HepG2 (cell line): ENCODE measurements around the gene PLSCR4. TPM values are rescaled to one million over a fixed set of nuclear protein-coding genes. Genes with fewer than 3 reads are reported as not detected.

Source experiments
- CEBPG ChIP-seq: IDR thresholded peaks from 2 replicates; pipeline ENCODE4 v1.6.1; 2016
- DR1 ChIP-seq: sonication (generic); formaldehyde crosslinking; IDR thresholded peaks from 2 replicates; pipeline ENCODE4 v1.8.0; 2021; ENCODE audit warnings: mild to moderate bottlenecking, missing genetic modification reagents, inconsistent platforms
- E2F5 ChIP-seq: sonication (generic); formaldehyde crosslinking; conservative IDR thresholded peaks from 2 replicates; pipeline ENCODE4 v1.4.0; 2020; ENCODE audit warnings: missing genetic modification reagents
- HDAC2 ChIP-seq: sonication (generic); formaldehyde crosslinking; IDR thresholded peaks from 2 replicates; pipeline ENCODE4 v1.4.0; 2020; ENCODE audit warnings: missing genetic modification reagents
- KLF12 ChIP-seq: sonication (generic); formaldehyde crosslinking; IDR thresholded peaks from 2 replicates; pipeline ENCODE4 v1.4.0; 2020; ENCODE audit warnings: missing genetic modification reagents, borderline replicate concordance
- KMT2B ChIP-seq: IDR thresholded peaks from 2 replicates; pipeline ENCODE4 v1.6.1; 2016; ENCODE audit warnings: missing genetic modification reagents, missing compliant biosample characterization
- MAFG ChIP-seq: sonication (generic); formaldehyde crosslinking; IDR thresholded peaks from 2 replicates; pipeline ENCODE4 v1.5.1; 2020; ENCODE audit warnings: mild to moderate bottlenecking, missing genetic modification reagents
- MATR3 ChIP-seq: sonication (generic); formaldehyde crosslinking; IDR thresholded peaks from 2 replicates; pipeline ENCODE4 v1.4.0; 2020; ENCODE audit warnings: missing genetic modification reagents
- NFE2 ChIP-seq: sonication (generic); formaldehyde crosslinking; IDR thresholded peaks from 2 replicates; pipeline ENCODE4 v1.4.0; 2020; ENCODE audit warnings: missing genetic modification reagents
- PHB2 ChIP-seq: fragments of 450-650 bp; IDR thresholded peaks from 2 replicates; pipeline ENCODE4 v1.6.1; 2018; ENCODE audit not compliant: partially characterized antibody
- POLR2A ChIP-seq, 2 experiments: IDR thresholded peaks; 2 replicates each; pipeline ENCODE4 v1.6.1; 2011; ENCODE audit warnings: low read depth in 2 of 2, low read length in 2 of 2, mild to moderate bottlenecking in 1 of 2, moderate library complexity in 1 of 2; ENCODE audit not compliant: insufficient read depth in 1 of 2
- SP4 ChIP-seq: sonication (generic); formaldehyde crosslinking; IDR thresholded peaks from 2 replicates; pipeline ENCODE4 v1.8.1; 2023; ENCODE audit warnings: mild to moderate bottlenecking, missing genetic modification reagents
- TAF15 ChIP-seq: fragments of 200-400 bp; formaldehyde crosslinking; IDR thresholded peaks from one replicate; pipeline ENCODE4 v1.6.1; 2018; ENCODE audit warnings: mild to moderate bottlenecking, low read depth, low read length; ENCODE audit not compliant: poor library complexity, severe bottlenecking
- TFDP2 ChIP-seq: sonication (generic); formaldehyde crosslinking; IDR thresholded peaks from 2 replicates; pipeline ENCODE4 v1.4.0; 2020; ENCODE audit warnings: missing genetic modification reagents
- YY1 ChIP-seq: IDR thresholded peaks from 2 replicates; pipeline ENCODE4 v1.6.1; 2011; ENCODE audit warnings: low read length, low read depth, moderate library complexity, mild to moderate bottlenecking; ENCODE audit not compliant: insufficient read depth, insufficient replicate concordance
- ZFP37 ChIP-seq: sonication (generic); formaldehyde crosslinking; IDR thresholded peaks from 2 replicates; pipeline ENCODE4 v1.4.0; 2020; ENCODE audit warnings: missing genetic modification reagents, borderline replicate concordance
- polyA plus RNA-seq, 8 experiments: library from polyadenylated mRNA; depleted of rRNA in 3 of 8; stranded (reverse) in 7 of 8; unstranded in 1 of 8; fragments of >200 nt; fragmentation: Illumina TruSeq in 4 of 8; extraction: Trizol in 4 of 8; gene quantifications; 2 replicates each; pipeline versions ENCODE4 v1.2.1 to v1.2.3, GENCODE V29; 2011 to 2016; ENCODE audit warnings: low read depth in 4 of 8, missing spikeins in 1 of 8, mixed read lengths in 1 of 8; ENCODE audit not compliant: insufficient read depth in 1 of 8
- total RNA-seq, 5 experiments: library from RNA; depleted of rRNA; stranded (reverse); fragments of >200 nt; fragmentation: Illumina TruSeq; extraction: Trizol; gene quantifications; 2 replicates each; pipeline ENCODE4 v1.2.3, GENCODE V29; 2016; ENCODE audit warnings: low read depth in 1 of 5
- TF ChIP-seq, protein P1 (sequence below): IDR thresholded peaks from 2 replicates; pipeline ENCODE4 v1.6.1; 2016
- TF ChIP-seq, protein P2 (sequence below): IDR thresholded peaks from 2 replicates; pipeline ENCODE4 v1.6.1; 2016; ENCODE audit warnings: low read depth, borderline replicate concordance
- TF ChIP-seq, protein P3 (sequence below): sonication (generic); formaldehyde crosslinking; IDR thresholded peaks from 2 replicates; pipeline ENCODE4 v1.4.0; 2020; ENCODE audit warnings: missing genetic modification reagents
- TF ChIP-seq, protein P4 (sequence below): sonication (generic); formaldehyde crosslinking; IDR thresholded peaks from 2 replicates; pipeline ENCODE4 v1.8.0; 2022; ENCODE audit warnings: low read depth, missing genetic modification reagents
- TF ChIP-seq, protein P5 (sequence below): sonication (generic); formaldehyde crosslinking; IDR thresholded peaks from 2 replicates; pipeline ENCODE4 v1.5.0; 2020; ENCODE audit warnings: mild to moderate bottlenecking, missing genetic modification reagents, moderate library complexity

Gene PLSCR4
- total and polyA plus RNA-seq, 2 of the 13 experiments (the other 11 are each of a cell fraction or from before 2014, with no cell fraction given): 1.5 to 59.0 TPM

- TF ChIP-seq, protein P1, sequence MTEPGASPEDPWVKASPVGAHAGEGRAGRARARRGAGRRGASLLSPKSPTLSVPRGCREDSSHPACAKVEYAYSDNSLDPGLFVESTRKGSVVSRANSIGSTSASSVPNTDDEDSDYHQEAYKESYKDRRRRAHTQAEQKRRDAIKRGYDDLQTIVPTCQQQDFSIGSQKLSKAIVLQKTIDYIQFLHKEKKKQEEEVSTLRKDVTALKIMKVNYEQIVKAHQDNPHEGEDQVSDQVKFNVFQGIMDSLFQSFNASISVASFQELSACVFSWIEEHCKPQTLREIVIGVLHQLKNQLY (CRISPR knock-in tag): no peak
- TF ChIP-seq ZFP37 (CRISPR knock-in tag) (no peak), KMT2B (CRISPR knock-in tag) (no peak; the same call in 1 of the 2 replicates), SP4 (CRISPR knock-in tag) (peak; percentile 40; the same call in 1 of the 2 replicates), E2F5 (no peak), NFE2 (CRISPR knock-in tag) (no peak), HDAC2 (CRISPR knock-in tag) (no peak), PHB2 (no peak), TAF15 (no peak), TFDP2 (CRISPR knock-in tag) (no peak), KLF12 (no peak), YY1 (no peak), DR1 (no peak), MAFG (CRISPR knock-in tag) (no peak), POLR2A (IDR thresholded peaks at IDR 0.05; ENCODE audit: insufficient read depth in 1 of 2, low read depth in 2 of 2, low read length in 2 of 2) (no peak), CEBPG (CRISPR knock-in tag) (no peak), MATR3 (CRISPR knock-in tag) (no peak)
- TF ChIP-seq, protein P2, sequence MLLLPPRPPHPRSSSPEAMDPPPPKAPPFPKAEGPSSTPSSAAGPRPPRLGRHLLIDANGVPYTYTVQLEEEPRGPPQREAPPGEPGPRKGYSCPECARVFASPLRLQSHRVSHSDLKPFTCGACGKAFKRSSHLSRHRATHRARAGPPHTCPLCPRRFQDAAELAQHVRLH (CRISPR knock-in tag): peak; percentile 43; the same call in 1 of the 2 replicates
- TF ChIP-seq, protein P3, sequence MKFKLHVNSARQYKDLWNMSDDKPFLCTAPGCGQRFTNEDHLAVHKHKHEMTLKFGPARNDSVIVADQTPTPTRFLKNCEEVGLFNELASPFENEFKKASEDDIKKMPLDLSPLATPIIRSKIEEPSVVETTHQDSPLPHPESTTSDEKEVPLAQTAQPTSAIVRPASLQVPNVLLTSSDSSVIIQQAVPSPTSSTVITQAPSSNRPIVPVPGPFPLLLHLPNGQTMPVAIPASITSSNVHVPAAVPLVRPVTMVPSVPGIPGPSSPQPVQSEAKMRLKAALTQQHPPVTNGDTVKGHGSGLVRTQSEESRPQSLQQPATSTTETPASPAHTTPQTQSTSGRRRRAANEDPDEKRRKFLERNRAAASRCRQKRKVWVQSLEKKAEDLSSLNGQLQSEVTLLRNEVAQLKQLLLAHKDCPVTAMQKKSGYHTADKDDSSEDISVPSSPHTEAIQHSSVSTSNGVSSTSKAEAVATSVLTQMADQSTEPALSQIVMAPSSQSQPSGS (CRISPR knock-in tag): 0 out of 2 replicates have a peak, but pooled peaks have one; percentile 12
- TF ChIP-seq, protein P4, sequence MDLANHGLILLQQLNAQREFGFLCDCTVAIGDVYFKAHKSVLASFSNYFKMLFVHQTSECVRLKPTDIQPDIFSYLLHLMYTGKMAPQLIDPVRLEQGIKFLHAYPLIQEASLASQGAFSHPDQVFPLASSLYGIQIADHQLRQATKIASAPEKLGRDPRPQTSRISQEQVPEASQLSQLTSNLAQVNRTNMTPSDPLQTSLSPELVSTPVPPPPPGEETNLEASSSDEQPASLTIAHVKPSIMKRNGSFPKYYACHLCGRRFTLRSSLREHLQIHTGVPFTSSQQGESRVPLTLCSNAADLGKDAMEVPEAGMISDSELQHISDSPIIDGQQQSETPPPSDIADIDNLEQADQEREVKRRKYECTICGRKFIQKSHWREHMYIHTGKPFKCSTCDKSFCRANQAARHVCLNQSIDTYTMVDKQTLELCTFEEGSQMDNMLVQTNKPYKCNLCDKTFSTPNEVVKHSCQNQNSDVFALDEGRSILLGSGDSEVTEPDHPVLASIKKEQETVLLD (CRISPR knock-in tag): no peak
- TF ChIP-seq, protein P5, sequence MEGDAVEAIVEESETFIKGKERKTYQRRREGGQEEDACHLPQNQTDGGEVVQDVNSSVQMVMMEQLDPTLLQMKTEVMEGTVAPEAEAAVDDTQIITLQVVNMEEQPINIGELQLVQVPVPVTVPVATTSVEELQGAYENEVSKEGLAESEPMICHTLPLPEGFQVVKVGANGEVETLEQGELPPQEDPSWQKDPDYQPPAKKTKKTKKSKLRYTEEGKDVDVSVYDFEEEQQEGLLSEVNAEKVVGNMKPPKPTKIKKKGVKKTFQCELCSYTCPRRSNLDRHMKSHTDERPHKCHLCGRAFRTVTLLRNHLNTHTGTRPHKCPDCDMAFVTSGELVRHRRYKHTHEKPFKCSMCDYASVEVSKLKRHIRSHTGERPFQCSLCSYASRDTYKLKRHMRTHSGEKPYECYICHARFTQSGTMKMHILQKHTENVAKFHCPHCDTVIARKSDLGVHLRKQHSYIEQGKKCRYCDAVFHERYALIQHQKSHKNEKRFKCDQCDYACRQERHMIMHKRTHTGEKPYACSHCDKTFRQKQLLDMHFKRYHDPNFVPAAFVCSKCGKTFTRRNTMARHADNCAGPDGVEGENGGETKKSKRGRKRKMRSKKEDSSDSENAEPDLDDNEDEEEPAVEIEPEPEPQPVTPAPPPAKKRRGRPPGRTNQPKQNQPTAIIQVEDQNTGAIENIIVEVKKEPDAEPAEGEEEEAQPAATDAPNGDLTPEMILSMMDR (CRISPR knock-in tag): peak; percentile 59
These were observed 90.5 kb downstream of the PLSCR4 start (continued) for GRCh38 chr3:146160321-146160963.
